DMS153 treated with DMSO at 0.1 percent for 48 hours (cell line): ENCODE data around the gene OSBPL2.

Experiments used
- DNase-seq: peaks from one replicate; lab custom pipeline; 2025; ENCODE audit not compliant: unreplicated experiment; lab: John Stamatoyannopoulos, UW

The OSBPL2 gene

GRCh38 chr20:62248890-62249560 is 10.7 kb downstream of the OSBPL2 start:
- no peak for DNase-seq

DNA sequence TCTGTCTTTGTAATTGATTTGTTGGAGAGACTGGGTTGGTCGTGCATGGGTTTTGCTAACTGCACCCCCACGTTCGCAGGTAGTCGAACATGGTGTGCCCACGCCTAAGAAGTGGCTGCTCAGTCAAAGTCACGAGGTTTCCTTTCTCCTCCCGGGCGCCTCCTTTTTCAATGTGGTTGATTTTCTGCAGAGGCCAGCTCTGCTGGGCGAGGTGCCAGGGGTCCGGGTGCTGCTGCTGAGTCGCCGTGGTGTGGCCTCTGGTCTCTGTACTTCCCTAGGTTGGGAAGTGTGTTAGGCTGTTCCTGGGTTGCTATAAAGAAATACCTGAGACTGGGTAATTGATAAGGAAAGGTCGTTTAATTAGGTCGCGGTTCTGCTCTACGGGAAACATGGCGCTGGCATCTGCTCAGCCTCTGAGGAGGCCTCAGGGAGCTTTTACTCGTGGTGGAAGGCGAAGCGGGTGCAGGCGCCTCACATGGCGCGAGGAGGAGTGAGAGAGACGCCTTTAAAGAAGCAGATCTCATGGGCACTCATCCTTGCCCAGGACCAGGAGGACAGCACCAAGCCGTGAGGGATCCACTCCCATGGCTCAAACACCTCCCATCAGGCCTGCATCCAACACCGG is 14.1 kb downstream of the OSBPL2 start:
- DNase-seq: no peak

GRCh38 chr20:62253398-62253797 is 15.1 kb downstream of the OSBPL2 start:
- DNase-seq: no peak

GRCh38 chr20:62254021-62254724 is 15.9 kb downstream of the OSBPL2 start:
- DNase-seq: no peak

- DNase-seq: no peak
Measured at GRCh38 chr20:62255976-62256375, 17.7 kb downstream of the OSBPL2 start.

DNA sequence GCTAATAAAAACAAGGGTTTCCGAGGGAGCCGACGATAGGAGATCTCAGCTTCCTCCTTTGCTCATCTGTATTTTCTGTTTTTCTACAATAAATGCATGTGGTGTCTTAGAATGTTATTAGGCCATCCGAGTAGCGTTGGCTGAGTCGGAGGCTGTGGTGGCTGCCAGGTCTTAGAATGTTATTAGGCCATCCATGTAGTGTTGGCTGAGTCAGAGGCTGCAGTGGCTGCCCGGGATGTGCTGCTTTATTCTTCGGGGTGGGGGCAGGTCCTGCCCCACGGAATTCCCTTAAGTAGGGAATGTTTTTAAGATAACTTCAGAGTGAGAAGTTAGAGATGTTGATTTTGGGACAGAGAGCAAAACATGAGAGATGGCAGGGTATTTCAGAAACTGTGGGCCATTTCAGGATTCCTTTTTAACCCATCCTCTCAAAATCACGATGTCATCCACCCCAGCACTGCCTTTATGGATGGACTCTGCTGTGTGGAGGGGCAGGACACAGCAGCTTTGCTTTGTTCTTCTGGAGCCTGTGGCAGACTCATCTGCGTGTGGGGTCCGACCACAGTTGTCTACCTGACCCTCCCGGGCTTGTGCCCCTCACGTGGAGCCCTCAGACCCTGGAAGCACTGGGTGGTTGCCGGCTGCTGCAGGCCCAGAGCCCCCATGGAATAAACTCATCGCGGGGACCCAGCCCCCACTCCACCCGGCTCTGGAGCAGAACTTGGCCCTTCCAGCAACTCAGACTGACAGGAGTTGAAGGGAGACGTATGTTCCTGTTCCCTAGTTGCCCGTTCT is 20.4 kb downstream of the OSBPL2 start:
- DNase-seq: no peak

DNA sequence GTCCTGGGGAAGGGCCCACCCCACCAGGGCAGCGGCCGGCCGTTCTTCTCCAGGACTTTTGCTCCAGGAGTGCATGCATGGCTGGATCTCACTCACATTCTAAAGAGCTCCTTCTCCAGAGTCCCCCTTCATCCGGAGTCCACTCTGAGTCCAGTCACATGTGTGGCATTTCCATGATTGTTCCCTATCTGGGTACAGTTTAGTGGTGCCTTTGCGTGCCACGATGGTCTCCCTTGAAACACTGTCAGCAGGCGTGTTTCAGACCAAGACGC is 20.9 kb downstream of the OSBPL2 start:
- DNase-seq: no peak

DNA sequence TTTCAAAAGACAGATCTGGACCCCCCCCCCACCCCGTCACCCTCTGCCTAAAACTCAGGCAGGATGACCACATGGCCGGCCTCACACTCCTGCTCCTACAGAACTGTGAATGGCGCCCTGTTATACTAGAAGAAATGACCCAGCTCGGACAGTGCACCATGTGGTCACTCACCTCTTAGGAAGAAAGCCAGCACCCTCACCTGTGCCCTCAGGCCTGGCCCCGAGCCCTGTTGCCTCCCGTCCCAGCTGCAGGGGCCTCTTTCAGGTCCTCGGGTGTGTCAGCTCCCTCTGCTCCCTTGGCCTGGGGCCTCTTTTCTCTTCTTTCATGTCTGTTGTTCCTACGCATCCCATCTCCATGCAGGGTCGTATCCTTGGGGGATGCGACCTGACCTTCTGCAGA is 23.7 kb downstream of the OSBPL2 start:
- DNase-seq: no peak

GRCh38 chr20:62263396-62263795 is 25.1 kb downstream of the OSBPL2 start:
- DNase-seq: no peak

- no peak for DNase-seq
Measured at GRCh38 chr20:62265365-62265764, 27.0 kb downstream of the OSBPL2 start.

- no peak for DNase-seq
Measured at GRCh38 chr20:62266340-62266739, 28.0 kb downstream of the OSBPL2 start.

GRCh38 chr20:62266851-62267250 is 28.5 kb downstream of the OSBPL2 start:
- DNase-seq: no peak

DNA sequence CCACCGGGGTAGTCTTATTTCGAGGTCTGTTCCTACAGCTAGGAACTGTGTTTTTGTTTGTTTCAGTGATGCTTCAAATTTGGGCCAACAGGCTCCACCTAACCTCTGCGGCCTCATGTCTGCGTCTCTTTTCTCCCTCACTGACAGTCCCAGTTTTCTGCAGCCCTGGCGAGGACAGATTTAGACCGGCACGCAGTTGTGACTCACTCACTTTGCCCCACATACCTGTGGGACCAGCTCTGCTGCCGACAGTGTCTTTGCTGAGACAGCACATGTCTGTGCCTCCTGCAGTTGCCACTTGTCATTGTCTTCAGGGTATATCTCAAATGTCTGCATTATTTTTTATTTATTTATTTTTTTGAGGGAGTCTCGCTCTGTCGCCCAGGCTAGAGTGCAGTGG is 29.2 kb downstream of the OSBPL2 start:
- no peak for DNase-seq

- DNase-seq: no peak
Measured at GRCh38 chr20:62268228-62268900, 30.0 kb downstream of the OSBPL2 start.

GRCh38 chr20:62269378-62269777 is 31.1 kb downstream of the OSBPL2 start:
- no peak for DNase-seq

- no peak for DNase-seq
Measured at GRCh38 chr20:62269871-62270270, 31.6 kb downstream of the OSBPL2 start.

GRCh38 chr20:62272200-62272599 is 33.9 kb downstream of the OSBPL2 start:
- no peak for DNase-seq

DNA sequence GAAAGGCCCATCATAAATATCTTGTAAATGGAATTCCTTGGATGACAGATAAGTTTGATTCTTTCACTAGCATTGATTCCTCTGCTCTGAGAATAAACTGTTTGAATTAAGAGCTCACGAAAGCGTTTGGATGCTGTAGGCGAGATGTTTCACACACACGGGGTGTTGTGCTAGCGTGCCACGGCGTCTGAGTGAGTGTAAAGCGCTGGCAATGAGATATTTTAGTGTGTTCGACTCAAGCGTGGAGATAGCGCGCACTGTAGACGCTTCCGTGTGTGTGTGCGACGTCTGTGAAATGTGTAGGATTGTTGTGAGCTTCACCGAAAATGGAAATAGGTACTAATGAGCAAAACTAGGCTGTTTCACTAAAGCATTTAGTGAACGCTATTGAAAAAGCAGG is 35.1 kb downstream of the OSBPL2 start:
- DNase-seq: no peak

GRCh38 chr20:62274332-62274950 is 36.1 kb downstream of the OSBPL2 start:
- no peak for DNase-seq

DNA sequence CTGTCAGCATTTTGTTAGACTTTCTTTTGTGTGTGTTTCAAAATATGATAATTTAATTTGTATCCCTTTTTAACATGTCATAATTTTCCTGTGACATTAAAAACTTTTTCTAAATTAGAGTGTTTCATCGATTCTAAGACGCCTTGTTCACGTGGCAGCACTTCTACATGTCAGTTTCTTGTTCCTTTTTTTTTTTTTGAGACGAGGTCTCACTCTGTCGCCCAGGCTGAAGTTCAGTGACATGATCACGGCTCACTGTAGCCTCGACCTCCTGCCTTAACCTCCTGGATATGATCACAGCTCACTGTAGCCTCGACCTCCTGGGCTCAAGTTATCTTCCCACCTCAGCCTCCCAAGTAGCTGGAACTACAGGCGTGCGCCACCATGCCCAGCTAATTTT is 36.9 kb downstream of the OSBPL2 start:
- DNase-seq: no peak

- no peak for DNase-seq
Measured at GRCh38 chr20:62276439-62276838, 38.1 kb downstream of the OSBPL2 start.
